Embryonic facial prominence (tissue), 1 donor: ENCODE results near the gene CDK12.

Source experiments
- DNase-seq: peaks from one replicate; pipeline ENCODE4 v3.0.0-alpha.2; 2016; ENCODE audit errors: extremely low spot score

Gene CDK12

GRCh38 chr17:39582658-39583057, 121.4 kb downstream of the CDK12 start:
- DNase-seq = no peak
